NK-92 (cell line): Measurements from ENCODE around the gene CCDC15.
"Not testable (repeated sequence)": the region's sequence is repeated elsewhere in the genome, so short reads cannot be mapped to it uniquely, and the experiment has no call there.

Experiments
- DNase-seq: peaks from one replicate; lab custom pipeline; 2025; ENCODE audit not compliant: unreplicated experiment; lab: John Stamatoyannopoulos, UW

The CCDC15 gene

GRCh38 chr11:124987096-124987495 lies 33.1 kb downstream of the CCDC15 start:
- no peak for DNase-seq

DNA sequence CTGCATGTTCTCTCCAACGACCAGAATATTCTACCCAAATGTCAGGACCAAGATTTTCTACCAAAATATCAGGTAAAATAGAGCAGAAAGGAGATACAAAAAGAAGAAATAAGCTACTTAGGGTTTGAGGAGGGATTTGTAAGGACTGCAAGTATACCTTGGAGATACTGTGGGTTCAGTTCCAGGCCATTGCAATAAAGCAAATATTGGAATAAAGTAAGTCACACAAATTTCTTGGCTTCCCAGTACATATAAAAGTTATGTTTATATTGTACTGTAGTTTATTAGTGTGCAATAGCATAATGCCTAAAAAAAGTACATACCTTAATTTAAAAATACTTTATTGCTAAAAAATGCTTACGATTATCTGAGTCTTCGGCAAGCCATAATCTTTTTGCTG lies 34.1 kb downstream of the CCDC15 start:
- no peak for DNase-seq

- no peak for DNase-seq
These were observed 47.2 kb downstream of the CCDC15 start for GRCh38 chr11:125001079-125001778.

DNA sequence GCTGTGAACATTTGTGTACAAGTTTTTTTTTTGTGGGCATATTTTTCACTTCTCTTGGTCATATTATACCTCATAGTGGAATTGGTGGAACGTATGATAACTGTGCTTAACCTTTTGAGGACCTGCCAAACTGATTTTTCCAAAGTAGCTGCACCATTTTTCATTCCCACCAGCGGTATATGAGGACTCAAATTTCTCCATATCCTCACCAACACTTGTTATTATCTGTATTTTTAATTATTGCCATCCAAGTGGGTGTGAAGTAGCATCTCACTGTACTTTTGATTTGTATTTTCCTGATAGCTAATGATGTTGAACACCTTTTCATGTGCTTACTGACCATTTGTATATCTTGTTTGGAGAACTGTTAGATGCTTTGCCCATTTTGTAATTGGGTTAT lies 47.8 kb downstream of the CCDC15 start:
- no peak for DNase-seq

- no peak for DNase-seq
These were observed 51.5 kb downstream of the CCDC15 start for GRCh38 chr11:125005491-125005890.

- no peak for DNase-seq
These were observed 62.4 kb downstream of the CCDC15 start for GRCh38 chr11:125016413-125016812.

- no peak for DNase-seq
These were observed 66.3 kb downstream of the CCDC15 start for GRCh38 chr11:125020342-125020741.

GRCh38 chr11:125022551-125022950 lies 68.5 kb downstream of the CCDC15 start:
- DNase-seq: no peak

GRCh38 chr11:125025968-125026367 lies 72.0 kb downstream of the CCDC15 start:
- no peak for DNase-seq

GRCh38 chr11:125029431-125029830 lies 75.4 kb downstream of the CCDC15 start:
- not testable (repeated sequence) for DNase-seq

- no peak for DNase-seq
These were observed 82.9 kb downstream of the CCDC15 start for GRCh38 chr11:125036933-125037332.

GRCh38 chr11:125049164-125049792 lies 95.3 kb downstream of the CCDC15 start:
- DNase-seq: no peak

DNA sequence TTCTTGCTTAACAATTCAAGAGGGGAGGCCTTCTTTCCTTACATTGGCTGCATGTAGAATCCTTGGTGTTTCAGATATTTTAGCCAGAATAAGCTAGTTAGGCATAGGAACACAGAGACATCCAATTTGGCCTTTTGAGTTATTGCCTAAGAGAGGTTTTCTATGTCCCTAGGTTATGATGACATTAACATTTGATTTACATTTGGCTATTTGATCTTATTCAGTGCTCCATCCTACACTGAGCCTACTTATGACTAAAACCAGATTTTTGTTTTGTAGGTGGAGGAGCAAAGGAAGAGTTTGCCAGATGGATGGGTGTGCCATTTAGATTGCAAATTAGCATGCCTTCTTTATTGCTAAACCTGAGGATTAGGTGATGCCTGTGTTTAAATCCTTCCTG lies 98.0 kb downstream of the CCDC15 start:
- no peak for DNase-seq

DNA sequence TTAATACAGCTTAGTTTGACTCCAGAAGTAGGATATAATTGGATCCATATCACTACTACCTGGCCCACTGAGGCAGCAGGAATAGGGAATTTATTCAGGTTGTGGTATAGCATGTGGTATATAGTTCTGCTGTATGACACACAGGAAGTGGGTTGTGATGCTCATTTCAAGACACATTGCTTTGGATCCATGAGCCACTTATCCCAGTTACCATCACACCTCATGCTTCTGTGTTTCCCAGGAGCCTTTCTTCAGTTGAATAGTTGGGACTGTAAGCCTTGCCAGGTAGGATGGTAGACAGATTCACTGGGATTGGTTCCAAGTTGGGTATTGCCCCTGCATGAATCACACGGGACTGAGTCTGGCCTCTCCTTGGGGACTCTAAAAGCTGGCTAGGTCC lies 99.2 kb downstream of the CCDC15 start:
- DNase-seq: no peak

DNA sequence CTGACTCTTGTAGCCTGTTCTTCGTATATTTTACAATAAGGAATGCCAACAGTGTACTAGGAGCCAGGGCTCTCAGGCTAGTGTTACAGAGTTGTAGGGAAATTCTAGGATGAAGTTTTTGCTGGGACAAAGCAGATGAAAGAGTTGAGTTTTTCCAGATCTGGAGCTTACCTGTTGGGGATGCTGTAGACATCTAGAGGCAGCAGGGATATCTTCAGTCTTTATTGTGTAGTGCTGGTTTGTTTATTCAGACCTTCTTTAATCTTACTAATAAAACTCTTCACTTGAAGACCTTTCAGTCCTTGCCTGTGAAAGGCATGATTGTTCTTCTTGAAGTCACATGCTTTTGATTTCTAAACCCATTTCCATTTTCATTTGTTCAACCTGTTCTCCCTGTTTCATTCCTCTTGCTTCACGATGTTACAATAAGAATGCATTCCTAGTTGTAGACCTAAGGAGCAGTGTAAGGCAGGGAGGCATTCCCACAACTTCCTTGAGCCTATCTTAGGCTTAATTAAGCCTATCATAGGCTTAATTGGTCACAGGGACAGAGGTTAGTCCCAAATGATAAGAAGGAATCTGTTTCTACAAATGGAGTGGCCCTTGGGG lies 101.2 kb downstream of the CCDC15 start:
- DNase-seq: no peak

- not testable (repeated sequence) for DNase-seq
These were observed 102.1 kb downstream of the CCDC15 start for GRCh38 chr11:125056111-125056510.

DNA sequence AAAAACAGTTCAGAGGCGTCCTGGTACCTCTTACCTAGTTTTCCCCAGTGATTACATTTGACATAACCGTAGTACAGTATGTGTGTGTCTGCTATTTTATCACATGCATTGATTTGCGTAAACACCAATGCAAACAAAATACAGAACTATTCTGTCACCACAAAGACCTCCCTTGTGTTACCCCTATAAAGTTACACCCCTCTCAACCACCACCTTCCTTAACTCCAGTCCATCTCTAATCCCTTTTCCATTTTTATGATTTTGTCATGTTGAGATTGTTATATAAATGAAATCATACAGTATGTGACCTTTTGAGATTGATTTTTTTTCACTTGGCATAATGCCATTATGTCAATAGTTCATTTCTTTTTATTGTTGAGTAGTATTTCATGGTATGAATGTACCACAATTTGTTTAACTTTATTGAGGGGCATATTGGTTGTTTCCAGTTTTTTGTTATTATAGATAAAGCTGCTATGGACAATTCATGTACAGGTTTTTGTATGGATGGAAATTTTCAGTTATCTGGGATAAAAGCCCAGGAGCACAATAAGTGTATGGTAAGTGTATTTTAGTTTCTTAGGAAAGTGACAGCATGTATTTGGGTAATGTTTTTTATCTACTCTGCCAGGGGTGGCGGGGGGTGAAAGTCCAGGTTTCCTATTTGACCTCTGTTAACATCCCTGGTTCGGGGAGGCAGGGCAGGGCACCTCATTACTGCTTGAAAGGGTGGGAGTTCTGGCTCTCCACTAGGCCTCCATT lies 103.1 kb downstream of the CCDC15 start:
- no peak for DNase-seq

DNA sequence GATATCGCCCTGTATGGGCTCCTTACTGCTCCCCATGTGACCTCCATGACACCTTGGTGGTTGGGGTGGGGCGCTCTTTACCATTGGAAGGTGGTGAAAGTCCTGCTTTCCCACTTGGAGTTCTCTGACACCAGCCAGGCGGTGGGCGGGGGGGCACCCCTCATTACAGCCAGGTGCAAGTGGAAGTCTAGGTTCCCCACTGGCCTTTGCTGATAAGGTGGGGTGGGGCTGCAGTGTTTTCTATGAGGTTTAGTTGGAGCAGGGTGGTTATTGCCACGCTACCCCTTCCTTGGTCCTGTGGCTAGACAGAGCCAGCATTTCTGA lies 103.7 kb downstream of the CCDC15 start:
- no peak for DNase-seq

GRCh38 chr11:125061281-125061680 lies 107.3 kb downstream of the CCDC15 start:
- no peak for DNase-seq

DNA sequence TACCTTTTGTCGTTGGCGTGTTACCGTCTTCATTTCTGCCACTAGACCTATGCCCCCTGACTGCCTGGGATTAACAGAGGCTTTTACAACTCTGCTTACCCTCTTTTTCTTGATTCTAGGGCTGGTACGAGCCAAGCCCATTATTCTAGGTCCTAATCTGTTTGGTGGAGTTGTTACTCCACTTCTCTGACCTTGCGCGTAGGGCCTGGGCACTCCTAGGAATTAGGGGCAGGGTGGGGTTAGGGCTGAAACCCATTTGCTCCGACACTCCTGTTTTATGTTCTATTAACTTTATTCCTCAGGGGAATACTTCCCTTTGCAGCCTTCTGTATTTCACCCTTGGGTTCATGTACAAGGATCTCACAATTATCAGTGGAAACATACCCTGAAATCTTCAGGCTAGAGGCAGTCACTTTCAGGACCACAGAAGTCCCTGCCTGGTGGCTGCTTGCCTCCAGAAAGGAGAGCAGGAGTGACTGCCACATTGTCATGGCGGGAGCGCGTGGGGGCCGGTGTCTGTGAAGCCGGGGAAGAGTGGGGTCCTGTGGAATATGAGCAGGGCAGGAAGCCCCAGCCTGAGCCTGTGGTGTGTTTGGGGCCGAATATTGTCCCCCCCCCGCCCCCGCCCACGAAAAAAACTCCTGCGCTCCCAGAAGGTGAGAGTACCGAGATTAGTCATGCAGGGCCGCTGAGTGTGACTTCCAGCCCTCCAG lies 108.4 kb downstream of the CCDC15 start:
- DNase-seq: no peak

DNA sequence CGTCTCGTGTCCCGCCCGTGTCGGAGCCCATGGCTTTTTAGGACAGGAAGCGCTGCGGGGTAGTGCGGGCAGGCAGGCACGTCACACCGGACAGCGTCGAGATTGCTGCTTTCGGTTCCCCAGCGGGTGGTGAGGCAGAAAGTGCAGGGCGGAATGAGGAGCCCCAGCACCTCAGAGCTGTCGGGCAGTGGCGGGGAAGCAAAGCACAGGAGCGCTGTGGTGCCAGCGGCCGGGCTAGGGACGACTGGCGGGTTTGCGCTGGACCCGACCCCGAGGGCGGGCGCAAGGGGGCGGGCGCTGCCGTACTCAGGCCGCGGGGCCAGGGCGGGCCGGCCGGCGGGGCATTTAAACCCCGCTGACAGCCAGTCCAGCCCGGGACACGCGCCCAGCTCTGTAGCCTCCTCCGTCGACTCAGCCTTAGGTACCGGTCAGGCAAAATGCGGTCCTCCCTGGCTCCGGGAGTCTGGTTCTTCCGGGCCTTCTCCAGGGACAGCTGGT lies 109.0 kb downstream of the CCDC15 start, which contains the start of gene SLC37A2:
TSS of gene SLC37A2 (plus strand) at position 375 of the 498 bp plus-strand sequence. CDS start at position 438, 63 bp downstream.
- no peak for DNase-seq
